Measurements from ENCODE around the gene KHDC3L.

DNA sequence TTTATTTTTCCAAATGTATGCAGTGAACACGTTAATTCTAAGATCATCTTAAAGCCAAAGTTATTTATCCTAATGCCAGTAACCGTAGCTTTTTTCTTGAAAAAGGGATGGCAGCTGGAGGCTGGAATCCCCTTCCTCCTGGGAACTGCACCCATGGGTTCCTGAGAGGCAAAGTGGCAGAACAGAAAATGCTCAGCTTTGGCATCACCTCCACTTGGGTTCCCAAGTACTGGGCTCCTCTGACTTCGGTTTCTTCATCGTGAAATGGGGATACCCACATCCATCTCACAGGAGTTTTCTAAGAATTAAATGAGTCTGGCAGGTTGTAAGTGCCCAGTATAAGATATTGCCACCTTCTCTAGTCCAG lies 26.0 kb downstream of the KHDC3L start:
- no peak for TF ChIP-seq EZH2 (IDR thresholded peaks at IDR 0.05; ENCODE audit: insufficient read depth, poor library complexity, severe bottlenecking)
- TF ChIP-seq EZH2phosphoT487 (IDR thresholded peaks at IDR 0.05; ENCODE audit: insufficient read depth, low read depth) = no peak

All from GM23248 (cell line).